ENCODE results near the gene UIMC1. TPM values are rescaled to one million over a fixed set of nuclear protein-coding genes. Genes with fewer than 3 reads are reported as not detected.

Gene UIMC1
- total and polyA plus RNA-seq, 2 of the 13 experiments (the other 11 are each of a cell fraction or from before 2014, with no cell fraction given): 18.9 to 32.7 TPM

DNA sequence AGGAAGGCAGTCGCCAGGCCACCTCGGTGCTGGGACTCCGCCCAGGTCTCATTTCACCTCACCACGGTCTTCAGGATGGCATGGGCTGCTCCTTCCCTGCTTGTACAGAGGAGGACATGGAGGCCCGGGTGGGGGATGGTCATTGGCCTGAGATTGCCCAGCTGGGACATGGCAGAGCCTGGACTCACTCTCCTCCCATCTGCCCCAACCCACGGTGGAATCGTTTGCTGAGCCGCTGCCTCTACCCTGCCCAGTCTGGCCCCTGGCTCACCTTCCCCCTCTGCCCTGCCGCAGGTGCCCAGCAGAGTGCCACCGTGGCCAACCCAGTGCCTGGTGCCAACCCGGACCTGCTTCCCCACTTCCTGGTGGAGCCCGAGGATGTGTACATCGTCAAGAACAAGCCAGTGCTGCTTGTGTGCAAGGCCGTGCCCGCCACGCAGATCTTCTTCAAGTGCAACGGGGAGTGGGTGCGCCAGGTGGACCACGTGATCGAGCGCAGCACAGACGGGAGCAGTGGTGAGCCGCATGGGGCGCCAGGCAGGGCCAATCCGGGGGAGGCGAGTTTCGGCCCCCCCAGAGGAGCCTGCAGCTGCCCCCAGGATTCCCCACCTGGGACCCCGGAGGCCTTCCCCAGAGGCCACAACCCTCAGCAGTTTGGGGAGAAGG is 144.1 kb downstream of the UIMC1 start:
- H3K27ac ChIP-seq (ENCODE audit: extremely low read length, insufficient read depth, low read length): no peak overlapping the region
- ATAC-seq (no peak), DNase-seq (ENCODE audit: low spot score) (no peak), FAIRE-seq (no peak)
- TF ChIP-seq ZFP90 (CRISPR knock-in tag; IDR thresholded peaks at IDR 0.05; ENCODE audit: borderline replicate concordance) (no peak), HNRNPL (IDR thresholded peaks at IDR 0.05; ENCODE audit: low read depth, low read length) (0 out of 2 replicates have a peak, but pooled peaks have one; percentile 20)
- ChIA-PET POLR2A (no interaction called here), CTCF (ENCODE audit: low intra/inter-chr PET ratio, low total read pairs) (no interaction called here)
- H3K4me2 ChIP-seq (ENCODE audit: low read depth, low read length): no peak overlapping the region
- H3K36me3 ChIP-seq (replicated peaks in 1 of 2; ENCODE audit: control insufficient read depth in 1 of 2, insufficient read depth in 2 of 2, low read length in 2 of 2): no peaks in the 10 kb centered on the region
- no peaks in the 10 kb centered on the region for H3K79me2 ChIP-seq (ENCODE audit: insufficient read depth, low read length)
- H3K9me3 ChIP-seq (ENCODE audit: low read length): no peaks in the 10 kb centered on the region
- in situ Hi-C loops (cut with HindIII; ENCODE audit: extremely low pct_ligation_motif_present, low pct_unique_long_range_greater_than_20kb) (no loop called here), intact Hi-C loops (cut with micrococcal nuclease; ENCODE audit: unreplicated experiment) (no loop called here)
- peaks cover 36 to 85% of the 10 kb centered on the region in 2 experiments; a peak in 4 of 5 replicates for H3K27me3 ChIP-seq (ENCODE audit: control insufficient read depth in 1 of 2, insufficient read depth in 2 of 2, low read length in 2 of 2)
- no peaks in the 10 kb centered on the region for H3K4me1 ChIP-seq (ENCODE audit: insufficient read depth, low read length)
- H3K9ac ChIP-seq (ENCODE audit: insufficient read depth, low read depth, low read length): no peak overlapping the region
- H3K4me3 ChIP-seq (replicated peaks in 1 of 3; ENCODE audit: insufficient read depth in 1 of 3, low read depth in 2 of 3, low read length in 3 of 3): no peak overlapping the region
- 0 out of 2 replicates have a peak, but pooled peaks cover 6% of the 10 kb centered on the region for H4K20me1 ChIP-seq (ENCODE audit: insufficient read depth, low read length)
- WGBS (ENCODE audit: low lambda C conversion rate): 14% methylated on average over 10 of the region's 28 CpGs
- BruUV-seq (replicated peaks): no TSS peak
- no peak overlapping the region for H2AFZ ChIP-seq (ENCODE audit: low read length)

DNA sequence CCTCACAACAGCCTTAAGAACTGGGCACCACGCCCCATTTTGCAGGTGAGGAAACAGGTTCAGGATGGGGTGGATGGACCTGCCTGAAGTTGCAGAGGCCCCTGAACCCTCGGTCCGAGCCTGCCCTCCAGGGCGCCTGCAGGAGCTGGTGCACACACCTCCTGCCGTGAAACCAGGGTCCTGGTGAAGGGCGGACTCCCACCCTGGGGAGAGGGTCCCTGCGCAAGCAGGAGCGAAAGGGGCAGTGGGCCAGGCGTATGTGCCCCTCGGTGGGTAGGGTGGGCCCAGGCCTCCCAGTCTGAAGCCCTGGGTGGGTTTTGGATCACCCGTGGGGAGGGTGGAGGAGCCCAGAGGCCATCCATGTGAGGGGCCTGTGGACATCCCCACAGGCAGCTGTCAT is 145.3 kb downstream of the UIMC1 start:
- no CpG with 5 or more reads among the region's 11 CpGs for WGBS (ENCODE audit: low lambda C conversion rate)
- no peak overlapping the region for H3K4me2 ChIP-seq (ENCODE audit: low read depth, low read length)
- ChIA-PET CTCF (ENCODE audit: low intra/inter-chr PET ratio, low total read pairs) (no interaction called here), POLR2A (no interaction called here)
- no peak overlapping the region for H3K9ac ChIP-seq (ENCODE audit: insufficient read depth, low read depth, low read length)
- 0 out of 2 replicates have a peak, but pooled peaks cover 5% of the 10 kb centered on the region for H4K20me1 ChIP-seq (ENCODE audit: insufficient read depth, low read length)
- no peaks in the 10 kb centered on the region for H3K36me3 ChIP-seq (replicated peaks in 1 of 2; ENCODE audit: control insufficient read depth in 1 of 2, insufficient read depth in 2 of 2, low read length in 2 of 2)
- H3K4me1 ChIP-seq (ENCODE audit: insufficient read depth, low read length): no peaks in the 10 kb centered on the region
- intact Hi-C loops (cut with micrococcal nuclease; ENCODE audit: unreplicated experiment): no loop called here
- H3K27ac ChIP-seq (ENCODE audit: extremely low read length, insufficient read depth, low read length): no peak overlapping the region
- no peak overlapping the region for H3K4me3 ChIP-seq (replicated peaks in 1 of 3; ENCODE audit: insufficient read depth in 1 of 3, low read depth in 2 of 3, low read length in 3 of 3)
- peaks cover 37 to 85% of the 10 kb centered on the region in 2 experiments; a peak in 4 of 5 replicates for H3K27me3 ChIP-seq (ENCODE audit: control insufficient read depth in 1 of 2, insufficient read depth in 2 of 2, low read length in 2 of 2)
- no peak for FAIRE-seq
- no TSS peak for BruUV-seq (replicated peaks)
- no peaks in the 10 kb centered on the region for H3K9me3 ChIP-seq (ENCODE audit: low read length)
- no peaks in the 10 kb centered on the region for H3K79me2 ChIP-seq (ENCODE audit: insufficient read depth, low read length)
- no peak overlapping the region for H2AFZ ChIP-seq (ENCODE audit: low read length)
- in situ Hi-C loops (cut with HindIII; ENCODE audit: extremely low pct_ligation_motif_present, low pct_unique_long_range_greater_than_20kb): no loop called here
- no peak for ATAC-seq
- no peak for DNase-seq (ENCODE audit: low spot score)
- TF ChIP-seq ZBTB20 (CRISPR knock-in tag; IDR thresholded peaks at IDR 0.05; ENCODE audit: borderline replicate concordance, low read depth) (no peak), ZNF501 (CRISPR knock-in tag; IDR thresholded peaks at IDR 0.05) (no peak), ZNF484 (CRISPR knock-in tag; IDR thresholded peaks at IDR 0.05; ENCODE audit: borderline replicate concordance, low read depth) (no peak), ZNF775 (CRISPR knock-in tag; IDR thresholded peaks at IDR 0.05; ENCODE audit: borderline replicate concordance) (no peak), ZNF670 (CRISPR knock-in tag; IDR thresholded peaks at IDR 0.05; ENCODE audit: borderline replicate concordance) (no peak), ISX (CRISPR knock-in tag; conservative IDR thresholded peaks at IDR 0.05) (no peak), ZNF605 (CRISPR knock-in tag; IDR thresholded peaks at IDR 0.05) (no peak)
- TF ChIP-seq, protein P1, sequence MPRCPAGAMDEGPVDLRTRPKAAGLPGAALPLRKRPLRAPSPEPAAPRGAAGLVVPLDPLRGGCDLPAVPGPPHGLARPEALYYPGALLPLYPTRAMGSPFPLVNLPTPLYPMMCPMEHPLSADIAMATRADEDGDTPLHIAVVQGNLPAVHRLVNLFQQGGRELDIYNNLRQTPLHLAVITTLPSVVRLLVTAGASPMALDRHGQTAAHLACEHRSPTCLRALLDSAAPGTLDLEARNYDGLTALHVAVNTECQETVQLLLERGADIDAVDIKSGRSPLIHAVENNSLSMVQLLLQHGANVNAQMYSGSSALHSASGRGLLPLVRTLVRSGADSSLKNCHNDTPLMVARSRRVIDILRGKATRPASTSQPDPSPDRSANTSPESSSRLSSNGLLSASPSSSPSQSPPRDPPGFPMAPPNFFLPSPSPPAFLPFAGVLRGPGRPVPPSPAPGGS (CRISPR knock-in tag; IDR thresholded peaks at IDR 0.05): no peak
- TF ChIP-seq, protein P2, sequence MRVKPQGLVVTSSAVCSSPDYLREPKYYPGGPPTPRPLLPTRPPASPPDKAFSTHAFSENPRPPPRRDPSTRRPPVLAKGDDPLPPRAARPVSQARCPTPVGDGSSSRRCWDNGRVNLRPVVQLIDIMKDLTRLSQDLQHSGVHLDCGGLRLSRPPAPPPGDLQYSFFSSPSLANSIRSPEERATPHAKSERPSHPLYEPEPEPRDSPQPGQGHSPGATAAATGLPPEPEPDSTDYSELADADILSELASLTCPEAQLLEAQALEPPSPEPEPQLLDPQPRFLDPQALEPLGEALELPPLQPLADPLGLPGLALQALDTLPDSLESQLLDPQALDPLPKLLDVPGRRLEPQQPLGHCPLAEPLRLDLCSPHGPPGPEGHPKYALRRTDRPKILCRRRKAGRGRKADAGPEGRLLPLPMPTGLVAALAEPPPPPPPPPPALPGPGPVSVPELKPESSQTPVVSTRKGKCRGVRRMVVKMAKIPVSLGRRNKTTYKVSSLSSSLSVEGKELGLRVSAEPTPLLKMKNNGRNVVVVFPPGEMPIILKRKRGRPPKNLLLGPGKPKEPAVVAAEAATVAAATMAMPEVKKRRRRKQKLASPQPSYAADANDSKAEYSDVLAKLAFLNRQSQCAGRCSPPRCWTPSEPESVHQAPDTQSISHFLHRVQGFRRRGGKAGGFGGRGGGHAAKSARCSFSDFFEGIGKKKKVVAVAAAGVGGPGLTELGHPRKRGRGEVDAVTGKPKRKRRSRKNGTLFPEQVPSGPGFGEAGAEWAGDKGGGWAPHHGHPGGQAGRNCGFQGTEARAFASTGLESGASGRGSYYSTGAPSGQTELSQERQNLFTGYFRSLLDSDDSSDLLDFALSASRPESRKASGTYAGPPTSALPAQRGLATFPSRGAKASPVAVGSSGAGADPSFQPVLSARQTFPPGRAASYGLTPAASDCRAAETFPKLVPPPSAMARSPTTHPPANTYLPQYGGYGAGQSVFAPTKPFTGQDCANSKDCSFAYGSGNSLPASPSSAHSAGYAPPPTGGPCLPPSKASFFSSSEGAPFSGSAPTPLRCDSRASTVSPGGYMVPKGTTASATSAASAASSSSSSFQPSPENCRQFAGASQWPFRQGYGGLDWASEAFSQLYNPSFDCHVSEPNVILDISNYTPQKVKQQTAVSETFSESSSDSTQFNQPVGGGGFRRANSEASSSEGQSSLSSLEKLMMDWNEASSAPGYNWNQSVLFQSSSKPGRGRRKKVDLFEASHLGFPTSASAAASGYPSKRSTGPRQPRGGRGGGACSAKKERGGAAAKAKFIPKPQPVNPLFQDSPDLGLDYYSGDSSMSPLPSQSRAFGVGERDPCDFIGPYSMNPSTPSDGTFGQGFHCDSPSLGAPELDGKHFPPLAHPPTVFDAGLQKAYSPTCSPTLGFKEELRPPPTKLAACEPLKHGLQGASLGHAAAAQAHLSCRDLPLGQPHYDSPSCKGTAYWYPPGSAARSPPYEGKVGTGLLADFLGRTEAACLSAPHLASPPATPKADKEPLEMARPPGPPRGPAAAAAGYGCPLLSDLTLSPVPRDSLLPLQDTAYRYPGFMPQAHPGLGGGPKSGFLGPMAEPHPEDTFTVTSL (CRISPR knock-in tag; IDR thresholded peaks at IDR 0.05; ENCODE audit: borderline replicate concordance): no peak
